Fibroblast of skin of back (primary cell): ENCODE data around the gene SYCE1.

Experiments used
- DNase-seq: peaks from one replicate; pipeline ENCODE4 v3.0.0-alpha.2; 2013

Gene SYCE1

DNA sequence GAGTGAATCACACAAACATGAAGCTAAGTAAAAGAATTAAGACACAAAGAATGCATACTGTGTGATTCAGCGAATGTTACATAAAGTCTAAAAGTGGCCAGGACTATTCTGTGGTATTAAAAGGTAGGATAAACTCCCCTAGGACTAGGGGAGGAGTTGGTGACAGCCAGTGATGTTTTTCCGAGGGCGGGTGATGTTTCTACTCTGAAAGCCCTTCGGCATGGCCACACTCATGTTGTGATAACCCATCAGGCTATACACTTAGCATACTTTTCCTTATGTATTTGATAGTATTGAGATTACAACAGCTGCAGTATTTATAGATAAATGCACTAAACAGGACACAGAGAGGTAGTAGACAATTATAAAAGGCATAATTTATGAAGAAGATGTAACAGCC, 54.0 kb downstream of the SYCE1 start:
- DNase-seq = no peak

GRCh38 chr10:133509700-133510099, 55.7 kb downstream of the SYCE1 start:
- DNase-seq = no peak
